NCI-H1694 (cell line): ENCODE measurements around the gene EIF3I.

ENCODE experiments used
- DNase-seq: peaks from one replicate; lab custom pipeline; 2025; lab: John Stamatoyannopoulos, UW

Gene EIF3I

DNA sequence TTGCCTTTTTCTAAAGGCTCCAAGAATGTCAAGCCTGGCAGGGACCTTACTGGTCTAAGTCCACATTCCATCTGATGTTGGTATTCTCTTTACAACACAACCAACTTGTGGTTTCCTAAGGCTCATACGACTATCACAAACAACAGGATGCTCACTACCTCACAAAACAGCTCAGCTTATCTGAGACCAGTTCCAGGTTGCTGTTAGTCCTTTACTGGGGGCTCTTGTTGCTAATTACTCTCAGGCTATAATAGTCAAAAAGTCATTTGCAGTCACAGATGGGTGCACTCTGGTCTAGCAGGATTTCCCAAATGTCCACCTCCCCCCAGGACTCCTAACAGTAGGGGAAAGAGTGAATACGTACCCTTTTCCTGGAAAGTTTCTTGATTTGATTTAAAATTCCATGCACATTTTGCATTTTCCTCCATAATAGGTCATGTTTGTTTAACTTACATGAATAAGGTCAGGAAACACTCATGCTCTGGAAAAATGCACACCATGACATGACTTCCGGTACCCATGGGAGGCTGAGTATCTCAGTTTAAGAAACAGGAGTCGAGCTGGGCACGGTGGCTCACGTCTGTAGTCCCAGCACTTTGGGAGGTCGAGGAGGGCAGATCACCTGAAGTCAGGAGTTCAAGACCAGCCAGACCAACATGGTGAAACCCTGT lies 44.8 kb downstream of the EIF3I start:
- no peak for DNase-seq

GRCh38 chr1:32269744-32270143 lies 47.5 kb downstream of the EIF3I start:
- DNase-seq: no peak

- no peak for DNase-seq
These were observed 50.6 kb downstream of the EIF3I start for GRCh38 chr1:32272557-32273390.

- no peak for DNase-seq
These were observed 51.4 kb downstream of the EIF3I start for GRCh38 chr1:32273391-32274208.

GRCh38 chr1:32274646-32275340 lies 52.6 kb downstream of the EIF3I start:
- no peak for DNase-seq

GRCh38 chr1:32275424-32275823 lies 53.2 kb downstream of the EIF3I start:
- no peak for DNase-seq

GRCh38 chr1:32276032-32276782 lies 54.0 kb downstream of the EIF3I start:
- DNase-seq: no peak
